GM18508 (cell line): ENCODE measurements around the gene TP53RK.

Source experiments
- ATAC-seq: cut with Tn5 transposase; IDR thresholded peaks from one replicate; pipeline ENCODE4 v1.9.1; 2021; ENCODE audit warnings: moderate number of reproducible peaks; ENCODE audit not compliant: insufficient read depth, unreplicated experiment

Gene TP53RK

GRCh38 chr20:46641424-46641823 lies 47.8 kb downstream of the TP53RK start:
- ATAC-seq: no peak

- ATAC-seq: no peak
Observed at GRCh38 chr20:46640536-46641311, 48.5 kb downstream of the TP53RK start.

- no peak for ATAC-seq
Observed at GRCh38 chr20:46640044-46640443, 49.2 kb downstream of the TP53RK start.

GRCh38 chr20:46639587-46639986 lies 49.7 kb downstream of the TP53RK start:
- no peak for ATAC-seq

GRCh38 chr20:46638898-46639274 lies 50.4 kb downstream of the TP53RK start:
- ATAC-seq: no peak

- ATAC-seq: no peak
Observed at GRCh38 chr20:46638134-46638897, 50.9 kb downstream of the TP53RK start.

- ATAC-seq: no peak
Observed at GRCh38 chr20:46637427-46638133, 51.7 kb downstream of the TP53RK start.

- no peak for ATAC-seq
Observed at GRCh38 chr20:46637020-46637419, 52.2 kb downstream of the TP53RK start.

GRCh38 chr20:46636514-46636913 lies 52.7 kb downstream of the TP53RK start:
- ATAC-seq: no peak

- ATAC-seq: no peak
Observed at GRCh38 chr20:46635514-46636136, 53.6 kb downstream of the TP53RK start.

GRCh38 chr20:46634528-46634927 lies 54.7 kb downstream of the TP53RK start:
- no peak for ATAC-seq
